Mesendoderm (in vitro differentiated cells): ENCODE data around the gene KCTD11.
"Not testable (repeated sequence)": the region's sequence is repeated elsewhere in the genome, so short reads cannot be mapped to it uniquely, and the experiment has no call there.

Experiments used
- DNase-seq: peaks from one replicate; pipeline ENCODE4 v3.0.0; 2013
- H2AK5ac ChIP-seq: 2 replicates; pipeline ENCODE4 v1.6.1; 2013; ENCODE audit warnings: low read length, inconsistent platforms
- H2BK120ac ChIP-seq: 2 replicates; pipeline ENCODE4 v1.6.1; 2013; ENCODE audit warnings: low read depth, mild to moderate bottlenecking, low read length, moderate library complexity, mixed read lengths
- H2BK15ac ChIP-seq: replicated peaks from 2 replicates; pipeline ENCODE4 v1.6.1; 2013; ENCODE audit warnings: low read depth, mild to moderate bottlenecking, moderate library complexity
- H2BK5ac ChIP-seq: 2 replicates; pipeline ENCODE4 v1.6.1; 2013; ENCODE audit warnings: low read length, inconsistent platforms
- H3K18ac ChIP-seq: 2 replicates; pipeline ENCODE4 v1.6.1; 2013; ENCODE audit warnings: mild to moderate bottlenecking, low read length, mixed read lengths
- H3K23ac ChIP-seq: one replicate; pipeline ENCODE4 v1.6.1; 2013; ENCODE audit warnings: low read length
- H3K27ac ChIP-seq: 2 replicates; pipeline ENCODE4 v1.5.1; 2013; ENCODE audit warnings: low read depth, mild to moderate bottlenecking, inconsistent platforms, low read length, moderate library complexity
- H3K27me3 ChIP-seq: 2 replicates; pipeline ENCODE4 v1.6.1; 2013; ENCODE audit warnings: low read length, control low read depth, mild to moderate bottlenecking, inconsistent platforms; ENCODE audit not compliant: insufficient read depth, poor library complexity
- H3K36me3 ChIP-seq: 2 replicates; pipeline ENCODE4 v1.6.1; 2013; ENCODE audit warnings: low read length, inconsistent platforms; ENCODE audit not compliant: control insufficient read depth, insufficient read depth
- H3K4ac ChIP-seq: one replicate; pipeline ENCODE4 v1.6.1; 2013; ENCODE audit warnings: low read depth, mild to moderate bottlenecking, low read length, moderate library complexity
- H3K4me1 ChIP-seq: 2 replicates; pipeline ENCODE4 v1.6.1; 2013; ENCODE audit warnings: low read depth, low read length, inconsistent platforms; ENCODE audit not compliant: control insufficient read depth
- H3K4me2 ChIP-seq: 2 replicates; pipeline ENCODE4 v1.6.1; 2013; ENCODE audit warnings: low read length
- H3K4me3 ChIP-seq: 2 replicates; pipeline ENCODE4 v1.5.1; 2013; ENCODE audit warnings: mild to moderate bottlenecking, low read length
- H3K56ac ChIP-seq: one replicate; pipeline ENCODE4 v1.6.1; 2013; ENCODE audit warnings: low read length
- H3K79me1 ChIP-seq: 2 replicates; pipeline ENCODE4 v1.6.1; 2013; ENCODE audit warnings: low read length, inconsistent platforms
- H3K79me2 ChIP-seq: 2 replicates; pipeline ENCODE4 v1.6.1; 2013; ENCODE audit warnings: mild to moderate bottlenecking, low read length; ENCODE audit not compliant: control insufficient read depth, insufficient read depth
- H3K9ac ChIP-seq: 2 replicates; pipeline ENCODE4 v1.6.1; 2013; ENCODE audit warnings: low read length, inconsistent platforms
- H4K5ac ChIP-seq: one replicate; pipeline ENCODE4 v1.6.1; 2013; ENCODE audit warnings: low read length
- H4K8ac ChIP-seq: one replicate; pipeline ENCODE4 v1.6.1; 2013; ENCODE audit warnings: low read depth, mild to moderate bottlenecking, control low read depth, low read length, moderate library complexity
- WGBS: extraction: QIAGEN DNeasy Blood & Tissue Kit; methylation state at CpG from one replicate; pipeline ENCODE4 v1.1.7; 2013; ENCODE audit warnings: low lambda C conversion rate, missing lambda C conversion rate; ENCODE audit not compliant: insufficient coverage; ENCODE audit errors: extremely low coverage; 5-methylcytosine and 5-hydroxymethylcytosine counted together

KCTD11 gene

DNA sequence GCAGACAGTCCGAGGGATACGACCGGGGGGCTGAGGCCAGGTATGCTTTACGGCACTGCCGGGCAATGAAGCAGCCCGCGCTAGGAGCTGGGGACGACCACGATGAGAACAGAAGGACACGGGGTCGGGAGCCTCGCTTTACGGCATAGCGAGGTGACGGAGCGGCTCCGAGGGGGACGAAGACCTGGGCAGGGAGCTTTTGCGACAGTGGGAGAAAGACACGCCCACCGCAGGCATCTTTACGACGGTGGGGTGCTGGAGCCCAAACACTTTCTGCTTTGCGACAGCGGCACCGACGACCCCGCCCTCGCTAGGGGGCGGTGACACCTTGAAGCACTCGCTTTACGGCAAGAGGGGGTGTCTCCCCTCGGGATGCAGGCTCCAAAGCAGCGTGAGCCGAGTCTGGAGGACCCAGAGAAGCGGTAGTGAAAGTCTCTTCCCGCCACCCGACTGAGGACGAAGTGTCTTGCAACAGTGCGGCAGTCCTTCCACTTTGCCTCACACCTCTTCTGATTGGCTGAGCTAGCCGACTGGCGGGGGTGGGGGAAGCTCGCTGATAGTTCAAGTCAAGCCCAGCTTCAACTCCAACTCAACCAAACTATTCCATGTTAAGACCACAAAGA is 22.5 kb upstream of the KCTD11 start:
- Histone ChIP-seq H3K4me1 (no peaks in the 10 kb centered on the region), H3K56ac (peak overlapping the region; percentile 94), H3K36me3 (peaks cover 6% of the 10 kb centered on the region), H2AK5ac (no peak overlapping the region), H2BK5ac (peak overlapping the region; percentile 71), H3K79me2 (peaks cover 13% of the 10 kb centered on the region), H3K4me2 (peak overlapping the region; percentile 100), H2BK15ac (no peak overlapping the region), H3K27me3 (no peaks in the 10 kb centered on the region), H3K4me3 (peak overlapping the region; percentile 74), H3K23ac (no peak overlapping the region), H3K4ac (no peak overlapping the region), H4K5ac (no peak overlapping the region), H3K27ac (peak overlapping the region; percentile 78), H3K79me1 (peaks cover 11% of the 10 kb centered on the region), H2BK120ac (no peak overlapping the region), H3K9ac (peak overlapping the region; percentile 91), H3K18ac (no peak overlapping the region), H4K8ac (no peak overlapping the region)
- peak; percentile 100 for DNase-seq
- WGBS = no CpG with 5 or more reads among the region's 43 CpGs

DNA sequence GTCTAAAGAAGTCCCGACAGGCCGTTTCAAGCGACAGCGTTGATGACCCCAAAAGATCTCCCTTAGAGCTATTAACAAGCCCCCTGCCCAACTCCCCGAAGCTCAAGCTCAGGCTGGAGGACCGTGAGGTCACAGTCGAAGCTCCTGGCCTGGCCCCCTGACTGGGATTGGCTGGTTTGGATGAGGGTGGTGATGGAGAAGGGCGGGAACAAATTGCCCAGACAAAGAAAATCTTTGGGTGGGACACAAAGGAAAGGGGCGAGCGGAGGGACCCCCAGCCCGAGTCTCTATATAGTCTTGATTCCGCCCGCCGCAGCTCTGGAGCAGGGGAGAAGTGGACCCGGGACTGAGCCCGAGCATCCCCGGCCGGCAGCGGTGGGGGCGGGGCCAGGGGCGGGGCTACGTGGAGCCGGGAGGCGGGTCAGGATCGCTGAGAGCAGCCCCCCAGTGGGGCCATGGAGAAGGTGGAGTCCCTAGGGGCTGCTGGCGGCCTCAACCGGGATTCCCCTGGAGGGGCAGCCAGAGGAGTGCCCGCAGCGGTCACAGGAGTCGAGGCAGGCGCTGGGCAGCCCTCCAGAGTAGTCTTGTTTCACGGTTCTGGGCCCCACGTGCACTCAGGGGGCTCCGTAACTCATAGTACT is 21.8 kb upstream of the KCTD11 start:
- H4K5ac ChIP-seq = no peak overlapping the region
- no CpG with 5 or more reads among the region's 34 CpGs for WGBS
- no peak overlapping the region for H4K8ac ChIP-seq
- no peaks in the 10 kb centered on the region for H3K4me1 ChIP-seq
- H3K4me2 ChIP-seq = peak overlapping the region; percentile 100
- peak overlapping the region; percentile 50 for H2BK120ac ChIP-seq
- peak overlapping the region; percentile 74 for H3K4me3 ChIP-seq
- H3K79me1 ChIP-seq = peaks cover 11% of the 10 kb centered on the region
- DNase-seq = peak; percentile 94
- H3K18ac ChIP-seq = peak overlapping the region; percentile 84
- H2BK5ac ChIP-seq = no peak overlapping the region
- H3K4ac ChIP-seq = peak overlapping the region; percentile 71
- H3K56ac ChIP-seq = peak overlapping the region; percentile 94
- peaks cover 13% of the 10 kb centered on the region for H3K79me2 ChIP-seq
- H3K23ac ChIP-seq = no peak overlapping the region
- no peaks in the 10 kb centered on the region for H3K27me3 ChIP-seq
- H3K9ac ChIP-seq = peak overlapping the region; percentile 91
- peaks cover 4% of the 10 kb centered on the region for H3K36me3 ChIP-seq
- no peak overlapping the region for H2AK5ac ChIP-seq
- H2BK15ac ChIP-seq = no peak overlapping the region
- peak overlapping the region; percentile 78 for H3K27ac ChIP-seq

DNA sequence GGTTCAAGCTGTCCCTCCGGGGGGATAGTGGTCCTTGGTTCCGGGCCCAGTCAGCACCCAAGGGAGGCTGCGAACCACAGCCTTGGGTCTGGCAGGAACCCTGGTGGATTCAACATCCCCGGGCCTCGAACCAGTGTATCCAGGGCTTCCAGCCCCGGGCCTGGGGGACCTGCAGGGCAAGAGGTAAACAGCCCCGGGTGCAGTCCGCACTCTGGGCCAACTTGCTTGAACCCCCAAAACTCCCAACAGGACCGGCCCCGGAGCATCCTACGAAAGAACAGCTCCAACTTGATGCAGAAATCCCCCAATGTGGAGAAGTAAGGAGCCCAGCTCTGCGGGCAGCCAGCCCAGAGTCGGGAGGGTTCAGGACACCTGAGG is 21.3 kb upstream of the KCTD11 start:
- Histone ChIP-seq H3K56ac (peak overlapping the region; percentile 84), H4K8ac (no peak overlapping the region), H3K79me2 (peaks cover 13% of the 10 kb centered on the region), H3K4me1 (no peaks in the 10 kb centered on the region), H4K5ac (peak overlapping the region; percentile 2), H3K18ac (peak overlapping the region; percentile 84), H3K27me3 (no peaks in the 10 kb centered on the region), H2AK5ac (no peak overlapping the region), H3K27ac (no peak overlapping the region), H3K4ac (peak overlapping the region; percentile 71), H3K9ac (peak overlapping the region; percentile 80), H2BK5ac (no peak overlapping the region), H2BK120ac (peak overlapping the region; percentile 50), H3K23ac (no peak overlapping the region), H2BK15ac (no peak overlapping the region), H3K79me1 (peaks cover 11% of the 10 kb centered on the region), H3K4me3 (no peak overlapping the region), H3K4me2 (peak overlapping the region; percentile 59), H3K36me3 (peaks cover 4% of the 10 kb centered on the region)
- no CpG with 5 or more reads among the region's 13 CpGs for WGBS
- DNase-seq = no peak

DNA sequence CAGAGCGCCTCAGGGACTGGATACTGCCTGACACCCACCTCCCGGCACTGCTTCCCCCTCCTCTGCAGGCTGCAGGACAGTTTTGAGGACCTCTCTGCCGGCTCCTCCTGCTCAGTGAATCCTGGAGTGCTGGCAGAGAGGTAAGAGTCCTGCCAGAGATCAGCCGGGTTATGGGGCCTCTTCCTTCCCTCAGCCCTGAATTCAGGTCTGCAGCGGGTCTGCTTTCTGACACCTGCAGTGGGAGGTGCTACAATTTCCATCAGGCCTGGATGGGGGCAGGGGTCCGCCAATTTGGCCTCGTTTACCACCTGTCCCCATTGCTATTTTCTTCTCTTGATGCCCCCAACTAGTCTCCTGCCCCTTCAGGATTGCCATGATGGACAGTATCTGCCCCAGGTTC is 19.9 kb upstream of the KCTD11 start:
- H3K79me2 ChIP-seq = peaks cover 13% of the 10 kb centered on the region
- H2BK15ac ChIP-seq = no peak overlapping the region
- H3K79me1 ChIP-seq = peaks cover 11% of the 10 kb centered on the region
- H3K4me3 ChIP-seq = no peak overlapping the region
- no peaks in the 10 kb centered on the region for H3K36me3 ChIP-seq
- H3K56ac ChIP-seq = no peak overlapping the region
- no peak overlapping the region for H3K4ac ChIP-seq
- DNase-seq = no peak
- no peak overlapping the region for H3K4me2 ChIP-seq
- no peak overlapping the region for H2BK5ac ChIP-seq
- no peak overlapping the region for H3K27ac ChIP-seq
- H3K23ac ChIP-seq = no peak overlapping the region
- H3K18ac ChIP-seq = no peak overlapping the region
- peaks cover 5% of the 10 kb centered on the region for H3K4me1 ChIP-seq
- no CpG with 5 or more reads among the region's 7 CpGs for WGBS
- H2BK120ac ChIP-seq = no peak overlapping the region
- no peak overlapping the region for H4K5ac ChIP-seq
- no peak overlapping the region for H4K8ac ChIP-seq
- H2AK5ac ChIP-seq = no peak overlapping the region
- H3K27me3 ChIP-seq = no peaks in the 10 kb centered on the region
- H3K9ac ChIP-seq = no peak overlapping the region

DNA sequence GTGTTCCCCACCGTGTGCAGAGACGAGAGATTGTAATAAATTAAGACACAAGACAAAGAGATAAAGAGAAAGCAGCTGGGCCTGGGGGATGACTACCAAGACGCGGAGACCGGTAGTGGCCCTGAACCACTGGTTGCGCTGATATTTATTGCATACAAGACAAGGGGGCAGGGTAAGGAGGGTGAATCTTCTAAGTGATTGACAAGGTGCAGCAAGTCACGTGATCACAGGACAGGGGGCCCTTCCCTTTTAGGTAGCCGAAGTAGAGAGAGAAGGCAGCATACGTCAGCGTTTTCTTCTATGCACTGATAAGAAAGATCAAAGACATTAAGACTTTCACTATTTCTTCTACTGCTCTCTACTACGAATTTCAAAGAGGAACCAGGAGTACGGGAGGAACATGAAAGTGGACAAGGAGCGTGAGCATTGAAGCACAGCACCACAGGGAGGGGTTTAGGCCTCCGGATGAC is 19.3 kb upstream of the KCTD11 start:
- WGBS = no CpG with 5 or more reads among the region's 14 CpGs
- H3K36me3 ChIP-seq, H3K79me1 ChIP-seq, H3K18ac ChIP-seq, H3K4me2 ChIP-seq, H2AK5ac ChIP-seq, H3K4me3 ChIP-seq, H3K23ac ChIP-seq, H3K27me3 ChIP-seq, H2BK120ac ChIP-seq, H2BK15ac ChIP-seq, H4K8ac ChIP-seq, H3K27ac ChIP-seq, H2BK5ac ChIP-seq, H3K4me1 ChIP-seq, H3K4ac ChIP-seq, H3K56ac ChIP-seq, H3K9ac ChIP-seq, DNase-seq, H4K5ac ChIP-seq: not testable (repeated sequence)
- peaks cover 11% of the 10 kb centered on the region for H3K79me2 ChIP-seq
